Calu3 (cell line): Measurements from ENCODE around the gene STRAP. TPM values are rescaled to one million over a fixed set of nuclear protein-coding genes. Genes with fewer than 3 reads are reported as not detected.
A peak's percentile ranks its signal among the peaks of the same experiment; 100 is the strongest.

ENCODE experiments used
- BruUV-seq: library from RNA; stranded (reverse); fragments of 400-500 nt; replicated peaks from 2 replicates; lab custom pipeline; 2021; lab: Mats Ljungman, UMichigan
- CTCF ChIA-PET: fragments of 300-600 bp; sonication (Branson Sonifier 250); formaldehyde crosslinking; loops from one replicate; lab custom pipeline; 2022; ENCODE audit warnings: antibody characterized with exemption; lab: Charles Lee
- DNase-seq: peaks from one replicate; pipeline ENCODE4 v3.0.0; 2022
- H3K27ac Mint-ChIP-seq: one replicate; pipeline ENCODE4 v1.8.0; 2022; ENCODE audit warnings: mixed read lengths; ENCODE audit not compliant: unreplicated experiment
- H3K27me3 Mint-ChIP-seq: one replicate; pipeline ENCODE4 v1.8.0; 2022; ENCODE audit warnings: mixed read lengths; ENCODE audit not compliant: unreplicated experiment
- H3K36me3 Mint-ChIP-seq: one replicate; pipeline ENCODE4 v1.8.0; 2022; ENCODE audit warnings: mild to moderate bottlenecking, moderate library complexity, mixed read lengths; ENCODE audit not compliant: insufficient read depth, unreplicated experiment
- H3K4me1 Mint-ChIP-seq: one replicate; pipeline ENCODE4 v1.8.0; 2022; ENCODE audit warnings: mild to moderate bottlenecking, low read depth, mixed read lengths; ENCODE audit not compliant: unreplicated experiment
- H3K4me3 Mint-ChIP-seq: one replicate; pipeline ENCODE4 v1.8.0; 2022; ENCODE audit warnings: mild to moderate bottlenecking, low read depth, moderate library complexity, mixed read lengths; ENCODE audit not compliant: unreplicated experiment
- H3K9me3 Mint-ChIP-seq: one replicate; pipeline ENCODE4 v1.8.0; 2022; ENCODE audit warnings: low read depth, mixed read lengths; ENCODE audit not compliant: unreplicated experiment
- intact Hi-C: fragments of 100-400 bp; cut with micrococcal nuclease; formaldehyde crosslinking; loops from one replicate; pipeline ENCODE4 v1.10.0; 2022; ENCODE audit not compliant: unreplicated experiment
- total RNA-seq: library from RNA; stranded (reverse); gene quantifications from 2 replicates; pipeline ENCODE4 v1.2.3, GENCODE V29; 2022
- TF ChIP-seq, protein P1 (sequence below): fragments of 200-600 bp; IDR thresholded peaks from one replicate; pipeline ENCODE4 v1.8.0; 2022; ENCODE audit warnings: antibody characterized with exemption; ENCODE audit not compliant: unreplicated experiment

The STRAP gene
- total RNA-seq, 1 experiment from 2014 or later = 124 TPM

DNA sequence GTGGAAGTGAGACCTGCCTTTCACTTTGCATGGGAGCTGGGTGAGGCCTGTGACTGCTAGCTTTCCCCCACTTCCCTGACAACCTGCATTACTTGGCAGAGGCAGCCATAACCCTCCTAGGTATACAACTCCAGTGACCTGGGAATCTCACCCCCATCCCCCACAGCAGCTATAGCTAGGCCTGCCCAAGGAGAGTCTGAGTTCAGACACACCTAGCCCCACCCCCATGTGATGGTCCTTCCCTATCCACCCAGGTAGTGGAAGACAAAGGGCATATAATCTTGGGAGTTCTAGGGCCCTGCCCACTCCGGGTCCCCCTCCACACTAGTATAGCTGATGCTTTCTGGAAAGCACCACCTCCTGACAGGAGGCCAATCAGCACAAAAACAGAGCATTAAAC is 6.3 kb upstream of the STRAP start:
- no peak overlapping the region for H3K4me3 Mint-ChIP-seq
- DNase-seq = no peak
- intact Hi-C loops = no loop called here
- BruUV-seq = no TSS peak
- CTCF ChIA-PET = no interaction called here
- no peak overlapping the region for H3K27ac Mint-ChIP-seq
- H3K4me1 Mint-ChIP-seq = peaks cover 4% of the 10 kb centered on the region
- peaks cover 2% of the 10 kb centered on the region for H3K9me3 Mint-ChIP-seq
- TF ChIP-seq, protein P1, sequence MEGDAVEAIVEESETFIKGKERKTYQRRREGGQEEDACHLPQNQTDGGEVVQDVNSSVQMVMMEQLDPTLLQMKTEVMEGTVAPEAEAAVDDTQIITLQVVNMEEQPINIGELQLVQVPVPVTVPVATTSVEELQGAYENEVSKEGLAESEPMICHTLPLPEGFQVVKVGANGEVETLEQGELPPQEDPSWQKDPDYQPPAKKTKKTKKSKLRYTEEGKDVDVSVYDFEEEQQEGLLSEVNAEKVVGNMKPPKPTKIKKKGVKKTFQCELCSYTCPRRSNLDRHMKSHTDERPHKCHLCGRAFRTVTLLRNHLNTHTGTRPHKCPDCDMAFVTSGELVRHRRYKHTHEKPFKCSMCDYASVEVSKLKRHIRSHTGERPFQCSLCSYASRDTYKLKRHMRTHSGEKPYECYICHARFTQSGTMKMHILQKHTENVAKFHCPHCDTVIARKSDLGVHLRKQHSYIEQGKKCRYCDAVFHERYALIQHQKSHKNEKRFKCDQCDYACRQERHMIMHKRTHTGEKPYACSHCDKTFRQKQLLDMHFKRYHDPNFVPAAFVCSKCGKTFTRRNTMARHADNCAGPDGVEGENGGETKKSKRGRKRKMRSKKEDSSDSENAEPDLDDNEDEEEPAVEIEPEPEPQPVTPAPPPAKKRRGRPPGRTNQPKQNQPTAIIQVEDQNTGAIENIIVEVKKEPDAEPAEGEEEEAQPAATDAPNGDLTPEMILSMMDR = no peak
- H3K36me3 Mint-ChIP-seq = no peaks in the 10 kb centered on the region
- no peaks in the 10 kb centered on the region for H3K27me3 Mint-ChIP-seq

- no peak for DNase-seq
- H3K36me3 Mint-ChIP-seq = peaks cover 31% of the 10 kb centered on the region
- CTCF ChIA-PET = no interaction called here
- no peaks in the 10 kb centered on the region for H3K27me3 Mint-ChIP-seq
- BruUV-seq = no TSS peak
- no peak overlapping the region for H3K4me3 Mint-ChIP-seq
- no peak overlapping the region for H3K27ac Mint-ChIP-seq
- no peaks in the 10 kb centered on the region for H3K9me3 Mint-ChIP-seq
- intact Hi-C loops = no loop called here
- H3K4me1 Mint-ChIP-seq = peaks cover 22% of the 10 kb centered on the region
- TF ChIP-seq, protein P1 = no peak
Measured at GRCh38 chr12:15879413-15879812, 2.8 kb upstream of the STRAP start.

DNA sequence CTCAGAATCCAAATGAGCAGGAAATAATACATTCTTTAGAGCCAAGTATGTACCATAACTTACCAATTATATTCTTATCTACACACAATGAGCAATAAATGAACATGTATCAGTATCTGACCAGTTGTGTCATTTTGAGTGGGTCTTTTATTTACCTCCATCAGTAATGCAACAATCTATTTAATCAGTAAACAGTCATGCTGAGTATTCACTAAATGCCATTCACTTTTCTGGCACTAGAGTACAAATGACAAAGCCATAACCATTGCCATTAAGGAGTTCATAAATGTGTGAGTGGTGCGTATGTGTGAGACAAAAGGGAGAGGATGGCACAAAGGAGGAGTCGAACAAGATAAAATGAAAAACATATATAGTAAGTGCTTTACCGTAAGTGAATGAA is 1.5 kb upstream of the STRAP start:
- DNase-seq = no peak
- Mint-ChIP-seq H3K36me3 (peaks cover 44% of the 10 kb centered on the region), H3K9me3 (no peaks in the 10 kb centered on the region), H3K27ac (no peak overlapping the region), H3K4me3 (no peak overlapping the region), H3K27me3 (no peaks in the 10 kb centered on the region), H3K4me1 (peaks cover 29% of the 10 kb centered on the region)
- BruUV-seq = no TSS peak
- TF ChIP-seq, protein P1 = no peak
- intact Hi-C loops = loop anchor here (10.0 kb wide), 1 partner anchor 606 kb away; no protein-coding TSS in a partner anchor
- CTCF ChIA-PET = no interaction called here

DNA sequence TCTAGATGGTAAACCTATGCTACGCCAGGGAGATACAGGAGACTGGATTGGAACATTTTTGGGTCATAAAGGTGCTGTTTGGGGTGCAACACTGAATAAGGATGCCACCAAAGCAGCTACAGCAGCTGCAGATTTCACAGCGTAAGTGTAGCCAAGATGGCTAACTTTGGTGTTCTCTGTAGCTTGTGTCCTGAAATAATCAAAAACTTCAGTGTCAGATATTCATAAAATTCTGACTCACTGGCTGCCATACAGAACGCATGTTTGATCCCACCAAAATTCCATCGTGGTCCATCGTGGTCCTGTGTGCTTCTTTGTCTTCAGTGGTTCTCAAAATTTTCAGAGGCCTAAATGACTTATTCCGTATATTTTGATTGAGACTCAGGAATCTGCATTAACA is 1.3 kb downstream of the STRAP start:
- TF ChIP-seq, protein P1 = no peak
- BruUV-seq = no TSS peak
- Mint-ChIP-seq H3K27me3 (no peaks in the 10 kb centered on the region), H3K36me3 (peaks cover 60% of the 10 kb centered on the region), H3K4me3 (peak overlapping the region; percentile 79), H3K4me1 (peaks cover 57% of the 10 kb centered on the region), H3K27ac (peak overlapping the region; percentile 99), H3K9me3 (no peaks in the 10 kb centered on the region)
- CTCF ChIA-PET = interaction anchor here (1.4 kb wide), 1 partner anchor 16 kb away, joined by 4 read pairs; no protein-coding TSS in a partner anchor
- intact Hi-C loops = loop anchor here (10.0 kb wide), 1 partner anchor 609 kb away; no protein-coding TSS in a partner anchor
- DNase-seq = no peak
